ENCODE measurements around the gene MAX.
"Not testable (repeated sequence)": the region's sequence is repeated elsewhere in the genome, so short reads cannot be mapped to it uniquely, and the experiment has no call there.

The MAX gene

GRCh38 chr14:65103150-65103760 is 938 bp upstream of the MAX start:
- DNase-seq: no peak

DNA sequence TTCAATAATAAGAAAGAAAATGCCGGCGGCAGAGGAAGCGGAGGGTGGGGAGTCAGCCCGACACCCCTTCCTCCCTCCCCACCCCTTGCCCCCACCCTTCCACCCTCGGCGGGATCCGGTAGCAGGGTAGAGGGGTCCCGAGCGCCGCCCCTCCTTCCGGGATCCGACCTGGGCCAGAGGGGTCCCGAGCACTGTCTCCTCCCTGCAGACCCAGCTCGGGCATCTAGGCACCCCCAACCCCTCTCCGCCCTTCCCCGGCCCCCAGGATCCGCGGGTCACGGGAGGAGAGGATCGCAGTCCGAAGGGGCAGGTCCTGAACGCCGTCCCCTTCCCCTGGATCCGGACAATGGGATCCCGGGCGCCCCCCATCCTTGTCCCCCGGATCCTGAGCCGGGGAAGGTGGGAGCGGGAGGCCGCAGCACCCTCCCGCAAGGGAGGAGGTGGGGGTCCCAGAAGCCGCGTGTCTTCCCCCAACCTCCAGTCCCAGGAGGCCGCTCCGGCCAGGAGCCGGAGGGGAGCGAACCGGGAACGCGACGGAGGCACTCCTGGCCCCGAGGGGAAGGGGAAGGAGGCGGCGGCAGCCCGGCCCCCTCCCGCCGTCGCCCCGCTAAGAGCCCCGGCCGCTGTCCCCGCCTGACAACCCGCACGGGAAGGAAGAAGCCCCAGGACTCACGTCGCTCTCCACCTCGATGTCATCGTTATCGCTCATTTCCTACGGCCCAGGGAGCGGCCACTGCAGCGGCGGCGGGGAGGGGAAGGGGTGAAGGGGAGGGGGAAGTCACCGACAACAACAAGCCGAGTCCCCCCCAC is 481 bp downstream of the MAX start:
- peak; percentile 70 for DNase-seq

- DNase-seq: no peak
These were observed 1.3 kb downstream of the MAX start for GRCh38 chr14:65100922-65101541.

- DNase-seq: no peak
These were observed 3.7 kb downstream of the MAX start for GRCh38 chr14:65098586-65098985.

DNA sequence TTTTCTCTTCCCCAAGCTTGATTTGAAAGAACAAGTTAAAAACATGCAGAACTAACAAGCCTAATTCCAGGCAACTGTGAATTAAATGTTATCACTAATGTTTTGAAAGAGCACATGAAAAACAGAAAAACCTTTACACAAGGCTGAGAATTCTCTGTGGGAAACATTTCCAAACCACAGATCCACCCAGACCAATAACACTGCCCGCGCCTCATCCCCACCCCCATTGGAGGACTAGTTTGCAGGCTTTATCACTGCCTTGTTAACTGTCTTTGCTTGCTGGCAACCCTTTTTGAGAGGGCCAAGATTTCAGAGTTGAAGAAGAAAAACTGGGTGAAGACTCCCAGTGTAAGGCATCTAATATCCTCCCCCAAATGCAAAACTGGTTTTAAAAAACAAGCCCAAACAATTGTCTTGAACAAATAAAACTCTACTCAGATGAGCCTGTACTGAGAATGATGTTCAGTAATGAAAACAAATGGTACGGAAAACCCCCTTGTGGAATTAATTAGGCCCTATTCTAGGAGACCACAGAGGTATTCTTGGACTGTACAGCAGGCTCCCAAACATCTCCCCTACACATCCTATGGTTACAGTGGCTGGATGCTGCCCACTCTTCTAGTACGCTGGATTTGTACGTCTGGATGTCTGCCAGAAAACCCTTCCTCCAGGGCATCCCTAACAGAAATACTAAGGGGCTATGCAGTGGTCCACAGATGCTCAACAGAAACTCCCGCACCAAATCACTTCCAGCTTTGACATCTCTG is 5.8 kb downstream of the MAX start:
- DNase-seq: no peak

DNA sequence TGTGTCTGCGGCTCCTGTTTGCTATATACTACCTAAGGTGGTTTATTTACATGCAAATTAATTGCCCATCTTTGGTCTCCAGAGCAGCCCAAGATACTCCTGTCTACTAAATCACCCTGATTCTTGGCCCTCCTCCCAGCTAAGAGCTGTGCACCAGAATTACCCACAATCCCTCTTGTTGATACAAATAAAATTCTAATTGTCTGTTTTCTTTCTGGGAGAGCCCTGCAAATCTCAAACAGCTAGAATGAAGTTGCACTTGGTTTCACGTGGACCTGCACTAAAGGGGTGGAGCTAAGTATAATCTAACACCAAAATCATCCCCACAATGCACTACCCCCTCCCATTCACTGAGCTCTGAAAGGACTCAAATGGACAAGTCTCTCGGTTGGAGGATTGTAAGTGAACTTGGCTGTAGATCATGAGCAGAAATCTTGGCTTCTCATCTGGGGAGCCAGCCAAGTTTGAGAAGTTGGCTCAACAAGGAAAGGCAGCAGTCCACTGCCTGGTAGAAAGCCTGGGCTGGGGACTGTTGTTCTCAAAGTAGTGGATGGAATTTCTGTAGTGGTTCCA is 6.6 kb downstream of the MAX start:
- no peak for DNase-seq

GRCh38 chr14:65092349-65092748 is 10.0 kb downstream of the MAX start:
- no peak for DNase-seq

DNA sequence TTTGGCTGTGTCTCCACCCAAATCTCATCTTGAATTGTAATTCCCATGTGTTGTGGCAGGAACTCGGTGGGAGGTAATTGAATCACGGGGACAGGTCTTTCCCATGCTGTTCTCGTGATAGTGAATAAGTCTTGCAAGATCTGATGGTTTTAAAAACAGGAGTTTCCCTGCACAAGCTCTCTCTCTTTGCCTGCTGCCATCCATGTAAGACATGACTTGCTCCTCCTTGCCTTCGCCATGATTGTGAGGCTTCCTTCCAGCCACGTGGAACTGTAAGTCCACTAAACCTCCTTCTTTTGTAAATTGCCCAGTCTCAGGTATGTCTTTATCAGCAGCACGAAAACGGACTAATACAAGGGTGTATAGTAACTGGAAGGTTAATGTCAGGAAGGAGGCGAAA is 14.5 kb downstream of the MAX start:
- DNase-seq: not testable (repeated sequence)

GRCh38 chr14:65086686-65087085 is 15.6 kb downstream of the MAX start:
- DNase-seq: not testable (repeated sequence)

GRCh38 chr14:65084554-65085505 is 17.5 kb downstream of the MAX start:
- DNase-seq: no peak

GRCh38 chr14:65082930-65083329 is 19.4 kb downstream of the MAX start:
- no peak for DNase-seq

- no peak for DNase-seq
These were observed 21.2 kb downstream of the MAX start for GRCh38 chr14:65080960-65081747.

DNA sequence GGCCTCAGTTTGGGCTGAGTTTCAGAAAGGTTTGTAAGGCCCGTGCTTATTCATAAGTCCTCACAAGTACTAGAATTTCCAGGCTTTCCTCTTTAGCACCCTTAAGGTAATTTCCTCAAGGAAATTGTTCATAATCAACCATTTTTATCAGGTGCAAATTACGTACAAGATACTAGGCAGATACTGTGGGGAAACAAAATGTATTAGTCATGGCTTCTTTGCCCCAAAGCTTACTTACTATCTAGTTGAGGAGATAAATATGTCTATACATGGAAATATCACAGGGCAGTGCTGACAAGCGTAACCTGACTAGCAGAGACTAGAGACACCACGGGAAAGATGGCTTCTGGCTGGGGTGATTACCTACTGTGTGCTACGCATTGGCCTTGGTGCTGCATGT is 22.5 kb downstream of the MAX start:
- DNase-seq: no peak

GRCh38 chr14:65079201-65079600 is 23.1 kb downstream of the MAX start:
- DNase-seq: no peak

GRCh38 chr14:65077318-65077717 is 25.0 kb downstream of the MAX start:
- no peak for DNase-seq

- DNase-seq: no peak
These were observed 26.5 kb downstream of the MAX start for GRCh38 chr14:65075628-65076325.

GRCh38 chr14:65074449-65075150 is 27.7 kb downstream of the MAX start:
- no peak for DNase-seq

GRCh38 chr14:65073605-65074201 is 28.6 kb downstream of the MAX start:
- DNase-seq: no peak

GRCh38 chr14:65072937-65073336 is 29.4 kb downstream of the MAX start:
- no peak for DNase-seq
